Measurements from ENCODE around the gene FAM3D.
"Not testable (repeated sequence)": the region's sequence is repeated elsewhere in the genome, so short reads cannot be mapped to it uniquely, and the experiment has no call there.

FAM3D gene

DNA sequence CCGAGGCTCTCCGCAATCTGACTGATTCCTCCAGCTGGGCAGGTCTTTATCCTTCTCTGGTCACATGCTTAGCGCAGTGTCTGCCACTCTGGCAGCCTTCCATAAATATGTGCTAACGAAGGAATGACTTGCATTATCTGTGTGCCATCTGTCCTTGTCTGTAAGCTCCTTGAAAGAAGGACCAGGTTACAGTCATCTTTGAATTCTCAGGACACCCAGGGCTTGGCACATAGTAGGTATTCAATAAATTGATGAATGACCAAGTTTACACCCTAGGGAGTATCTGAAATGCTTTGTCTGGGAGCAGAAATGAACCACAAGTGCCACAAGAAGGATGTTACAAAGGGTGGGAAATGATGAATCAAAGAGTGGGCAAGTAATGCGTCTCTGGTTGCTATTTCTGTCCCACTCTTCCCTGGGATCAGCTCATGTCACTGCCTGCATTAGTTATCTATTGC is 16.5 kb upstream of the FAM3D start:
- no peak for DNase-seq

GRCh38 chr3:58681863-58682262 is 15.3 kb upstream of the FAM3D start:
- no peak for DNase-seq

GRCh38 chr3:58680879-58681525 is 14.4 kb upstream of the FAM3D start:
- no peak for DNase-seq

DNA sequence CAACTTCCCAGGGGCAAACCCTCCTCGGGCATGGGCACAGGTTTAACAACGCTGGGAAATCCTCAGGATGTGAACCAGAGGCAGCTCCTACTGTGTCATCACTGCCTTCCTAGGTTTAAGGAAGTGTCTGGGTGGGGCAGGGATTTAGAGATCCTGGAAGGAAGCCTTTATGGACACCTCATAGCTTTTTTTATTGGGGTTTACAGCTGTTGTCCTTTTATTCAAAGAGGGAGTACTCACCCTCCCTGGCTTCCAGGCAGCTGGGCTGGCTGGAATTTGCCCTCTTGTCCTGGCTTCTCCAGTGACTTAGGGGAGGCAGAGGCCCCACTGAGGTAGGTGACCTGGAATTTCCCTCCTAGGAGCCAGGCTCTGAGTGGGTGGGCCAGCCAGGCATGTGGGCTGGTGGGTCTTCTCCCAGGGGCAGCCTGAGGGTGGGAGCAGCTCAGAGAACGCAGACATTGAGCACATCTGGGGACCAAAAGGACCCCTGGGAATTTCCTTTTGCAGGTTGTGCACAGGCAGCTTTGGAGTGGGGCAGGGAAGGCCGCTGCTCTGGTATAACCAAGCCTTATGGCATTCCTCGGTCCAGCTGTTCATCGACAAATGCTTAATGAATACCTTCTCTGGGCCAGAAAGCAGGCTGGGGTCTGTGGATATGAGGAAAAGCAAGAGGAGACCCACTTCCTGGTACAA is 13.5 kb upstream of the FAM3D start:
- no peak for DNase-seq

- DNase-seq, result no peak
Observed at GRCh38 chr3:58679446-58679845, 12.9 kb upstream of the FAM3D start.

- not testable (repeated sequence) for DNase-seq
Observed at GRCh38 chr3:58678177-58678970, 11.8 kb upstream of the FAM3D start.

DNA sequence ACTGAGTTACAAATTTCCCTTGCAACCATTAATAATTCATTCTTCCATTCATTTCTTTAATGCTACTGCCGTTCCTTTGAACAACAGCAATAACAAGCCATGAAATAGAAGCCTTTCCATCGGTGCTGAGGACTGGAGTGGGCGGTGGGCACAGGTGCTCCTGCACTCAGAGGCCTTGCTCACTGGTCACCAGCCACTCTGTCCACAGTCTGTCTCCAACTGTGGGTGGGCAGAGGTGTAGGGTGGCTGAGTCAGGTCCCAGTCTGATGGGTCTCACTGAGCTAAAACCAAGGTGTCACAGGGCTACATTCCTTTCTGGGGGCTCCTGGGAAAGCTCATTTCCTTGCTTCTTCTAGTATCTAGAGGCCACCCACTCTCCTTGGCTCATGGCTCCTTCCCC is 6.3 kb upstream of the FAM3D start:
- DNase-seq, result no peak

- no peak for DNase-seq
Observed at GRCh38 chr3:58672451-58672850, 5.9 kb upstream of the FAM3D start.

- no peak for DNase-seq
Observed at GRCh38 chr3:58670506-58671135, 4.0 kb upstream of the FAM3D start.

- DNase-seq, result no peak
Observed at GRCh38 chr3:58668247-58668646, 1.7 kb upstream of the FAM3D start.

DNA sequence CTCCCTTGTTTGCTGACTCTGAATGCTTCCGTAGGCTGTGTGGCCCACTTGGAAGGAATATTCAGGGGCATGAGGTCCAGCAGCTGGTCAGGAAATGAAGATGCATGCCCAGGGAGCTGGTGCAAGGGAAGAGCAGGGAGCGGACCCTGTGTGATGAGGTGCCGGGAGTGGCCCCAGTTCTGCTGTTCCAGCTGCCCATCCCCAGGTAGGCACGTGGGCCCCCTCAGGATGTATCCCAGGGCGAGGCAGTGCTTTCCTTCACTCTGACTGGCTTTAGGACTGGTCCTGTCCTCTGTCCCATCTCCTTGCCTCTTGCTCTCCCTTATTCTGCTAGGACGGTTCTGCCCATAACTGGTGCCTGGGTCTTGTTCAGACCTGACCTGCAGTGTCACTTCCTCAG is 1.1 kb upstream of the FAM3D start:
- no peak for DNase-seq

DNA sequence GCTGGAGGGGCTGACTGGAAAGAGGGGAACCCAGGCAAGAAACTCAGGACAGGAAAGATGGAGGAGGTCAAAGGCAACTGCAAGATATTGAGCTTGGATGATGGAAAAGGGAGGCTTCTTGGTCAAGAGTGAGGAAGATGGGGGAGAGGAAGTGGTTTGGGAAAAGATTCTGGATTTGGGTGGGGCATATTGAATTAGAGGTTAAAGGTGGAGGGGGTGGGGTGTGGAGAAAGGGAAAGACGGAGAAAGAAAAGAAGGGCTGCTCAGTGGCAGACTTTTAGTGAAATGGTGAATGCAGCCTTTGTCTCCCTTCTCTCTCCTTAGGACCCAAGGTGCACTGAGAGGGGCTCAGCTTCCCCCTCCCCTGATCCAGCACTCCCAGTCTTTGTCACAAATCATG is 655 bp upstream of the FAM3D start:
- DNase-seq, result no peak

DNA sequence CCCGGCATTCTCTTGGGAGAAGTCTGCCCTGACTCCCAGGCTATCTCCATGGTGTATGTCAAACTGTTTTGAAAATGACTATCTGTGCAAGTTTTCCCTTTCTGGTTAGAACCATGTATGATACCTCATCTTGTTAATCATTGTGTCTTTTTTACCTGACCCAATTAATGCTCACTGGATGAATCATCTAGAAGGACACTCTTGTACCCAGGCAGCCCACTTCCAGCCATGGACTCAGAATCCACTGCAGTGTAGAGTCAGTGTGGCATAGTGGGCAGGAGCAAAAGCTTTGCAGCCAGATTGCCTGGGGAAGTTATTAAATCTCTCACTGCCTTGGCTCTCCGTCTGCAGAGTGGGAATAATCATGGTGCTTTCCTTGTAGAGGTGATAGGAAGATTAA is 1.2 kb downstream of the FAM3D start:
- DNase-seq, result no peak

GRCh38 chr3:58664611-58665010 is 2.0 kb downstream of the FAM3D start:
- no peak for DNase-seq

- no peak for DNase-seq
Observed at GRCh38 chr3:58661836-58662420, 4.6 kb downstream of the FAM3D start.

DNA sequence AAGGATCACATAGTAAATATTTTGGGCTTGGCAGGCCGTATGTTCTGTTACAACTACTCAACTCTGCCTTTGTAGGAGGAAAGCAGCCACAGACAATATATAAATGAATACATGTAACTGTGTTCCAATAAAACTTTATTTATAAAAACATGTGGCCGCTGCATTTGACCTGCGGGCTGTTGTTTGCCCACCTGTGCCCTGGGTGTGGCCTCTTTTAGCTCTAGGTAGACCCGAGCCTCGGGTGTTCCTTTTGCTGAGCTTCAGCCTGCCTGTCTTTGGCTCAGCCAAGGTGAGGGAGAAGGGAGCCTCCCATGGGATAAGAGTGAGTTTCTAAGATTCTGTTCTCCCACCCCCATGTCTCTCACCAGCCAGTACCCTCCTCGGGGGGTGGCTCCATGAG is 5.6 kb downstream of the FAM3D start:
- no peak for DNase-seq

DNA sequence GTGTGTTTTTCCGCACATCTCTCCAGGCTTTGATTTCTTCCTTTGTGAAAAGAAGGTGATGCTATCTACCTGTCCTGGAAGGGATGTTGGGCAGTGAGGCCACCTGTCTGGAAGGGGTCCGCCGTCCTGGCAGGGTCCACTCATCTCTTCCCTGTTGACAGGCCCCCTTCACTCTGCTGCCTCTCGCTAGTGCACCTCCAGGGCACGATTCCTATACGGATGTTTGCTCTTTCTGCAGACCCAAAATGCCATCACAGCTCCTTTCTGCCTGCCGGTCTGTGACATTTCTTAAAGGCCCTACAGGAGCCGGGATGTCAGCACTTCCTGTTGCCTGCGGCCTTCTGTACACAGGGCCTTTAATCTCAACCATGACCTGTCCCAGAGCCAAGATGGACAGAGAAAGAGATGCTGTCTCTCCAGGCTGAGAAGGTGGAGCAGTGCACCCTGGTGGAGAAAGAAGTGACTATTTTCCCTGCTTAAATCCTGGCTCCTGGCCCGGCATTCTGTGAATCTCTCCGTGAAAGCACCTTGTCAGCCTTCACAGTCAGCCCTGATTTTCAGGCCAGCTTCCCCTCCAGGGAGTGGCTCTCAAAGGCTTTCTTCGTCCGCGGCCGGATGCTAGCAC is 7.4 kb downstream of the FAM3D start:
- no peak for DNase-seq

DNA sequence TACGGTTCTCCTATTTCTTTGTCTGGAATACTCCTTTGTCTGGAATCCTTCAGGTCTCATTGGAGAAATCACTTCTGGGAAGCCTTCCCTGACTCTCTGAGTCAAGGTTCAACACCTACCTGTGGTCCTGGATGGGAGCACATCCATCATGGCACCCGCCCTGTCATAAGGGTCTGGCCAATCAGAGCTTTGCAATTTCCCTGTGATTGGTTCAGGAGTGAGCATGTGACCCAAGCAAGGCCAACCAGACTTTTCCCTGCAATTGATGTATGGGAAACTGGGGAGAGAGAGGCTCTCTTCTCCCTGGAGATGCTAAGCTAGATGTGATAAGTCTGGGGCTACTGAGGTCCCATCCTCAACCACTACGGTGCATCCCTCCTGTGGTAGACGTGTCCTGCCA is 8.1 kb downstream of the FAM3D start:
- no peak for DNase-seq

DNA sequence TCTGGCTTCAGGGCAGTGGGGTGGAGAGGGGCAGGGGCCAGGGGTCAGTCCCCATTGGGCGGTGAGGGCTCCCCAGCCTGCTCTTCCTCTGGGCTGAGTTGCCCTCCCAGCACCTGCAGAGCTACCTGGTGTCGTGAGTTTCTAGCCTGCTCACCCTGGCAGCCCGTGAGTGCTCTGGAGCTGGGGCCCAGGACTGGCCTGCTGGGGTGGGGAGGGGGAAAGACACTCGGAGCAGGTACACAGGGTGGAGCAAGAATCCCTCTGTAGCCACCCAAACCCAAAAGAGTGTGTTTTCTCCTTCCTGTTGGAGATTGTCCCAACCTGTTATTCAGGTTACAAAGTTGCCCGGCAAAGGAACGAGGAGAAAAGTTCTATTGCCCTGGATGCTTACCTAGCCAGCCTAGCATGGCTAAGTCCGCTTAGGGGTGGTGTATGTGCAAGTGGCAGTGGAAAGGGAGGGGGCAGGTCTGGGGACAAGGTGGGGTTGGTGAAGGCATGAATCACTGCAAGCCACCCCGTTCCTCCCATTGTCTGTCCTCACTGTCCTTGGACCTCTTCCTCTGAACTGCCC is 8.9 kb downstream of the FAM3D start:
- DNase-seq, result no peak

DNA sequence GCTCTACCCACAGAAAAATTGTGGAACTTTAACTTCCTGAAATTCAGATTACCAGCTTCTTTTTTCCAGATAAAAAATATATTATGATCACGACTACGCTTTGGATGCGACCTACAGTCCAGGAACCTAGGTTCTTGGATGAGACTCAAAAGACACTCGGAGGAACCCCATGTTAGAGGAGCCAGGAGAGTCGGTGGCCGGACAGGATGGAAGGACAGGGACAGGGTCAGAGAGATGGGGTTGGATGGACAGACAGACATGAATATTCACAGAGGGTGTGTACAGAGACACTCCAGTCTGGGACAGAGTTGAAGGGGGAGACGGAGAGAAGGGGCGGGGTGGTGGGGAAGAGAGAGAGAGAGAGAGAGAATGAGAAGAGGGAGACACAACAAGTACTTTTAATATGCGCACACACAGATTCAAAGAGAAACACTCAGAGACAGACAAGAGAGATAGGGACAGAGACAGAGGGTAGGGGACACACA is 9.5 kb downstream of the FAM3D start:
- DNase-seq, result no peak

GRCh38 chr3:58656631-58657030 is 9.9 kb downstream of the FAM3D start:
- no peak for DNase-seq

GRCh38 chr3:58654466-58654865 is 12.1 kb downstream of the FAM3D start:
- DNase-seq, result no peak

Measured in CD4-positive, alpha-beta T cell treated with Interleukin-15 for 1 hour (primary cell).